B cell (primary cell): ENCODE measurements around the gene PHEX. TPM values are rescaled to one million over a fixed set of nuclear protein-coding genes. Genes with fewer than 3 reads are reported as not detected.

Source experiments
- ATAC-seq: fragments of 200-7000 bp; cut with Tn5 transposase; one replicate; pipeline ENCODE4 v1.10.0; 2021; ENCODE audit warnings: low read depth, mild to moderate bottlenecking, moderate number of reproducible peaks, moderate library complexity
- CTCF ChIA-PET: fragments of 350-600 bp; sonication (Branson Sonifier 250); formaldehyde crosslinking; loops from one replicate; lab custom pipeline; 2021; ENCODE audit warnings: antibody characterized with exemption, inconsistent platforms; lab: Charles Lee
- POLR2A ChIA-PET: fragments of 350-600 bp; sonication (Branson Sonifier 250); formaldehyde crosslinking; loops from one replicate; lab custom pipeline; 2021; ENCODE audit warnings: antibody characterized with exemption; lab: Charles Lee
- DNase-seq: peaks from one replicate; pipeline ENCODE4 v3.0.0; 2013
- H2AFZ ChIP-seq: 2 replicates; pipeline ENCODE4 v1.6.1; 2012; ENCODE audit warnings: mild to moderate bottlenecking, low read depth, low read length; ENCODE audit not compliant: insufficient read depth, poor library complexity, severe bottlenecking
- H3K27ac ChIP-seq, 2 donors: 1 replicate in 1 of 2; 2 replicates in 1 of 2; pipeline ENCODE4 v1.5.1; 2012 to 2013; ENCODE audit warnings: low read length in 2 of 2, mild to moderate bottlenecking in 2 of 2, moderate library complexity in 1 of 2
- H3K27me3 ChIP-seq, 4 experiments: fragments of 200-600 bp in 1 of 4; sonication (generic) in 1 of 4; replicated peaks in 1 of 4; 1 replicate in 2 of 4; 2 replicates in 2 of 4; pipeline versions ENCODE4 v1.6.1 to v1.7.0; 2013 to 2016; ENCODE audit warnings: low read length in 3 of 4, mild to moderate bottlenecking in 2 of 4, mixed read lengths in 1 of 4, moderate library complexity in 1 of 4; ENCODE audit not compliant: insufficient read depth in 4 of 4, control insufficient read depth in 3 of 4; ENCODE audit errors: control extremely low read depth in 1 of 4
- H3K36me3 ChIP-seq, 2 experiments: replicated peaks in 1 of 2; 1 replicate in 1 of 2; 2 replicates in 1 of 2; pipeline versions ENCODE4 v1.6.1 to v1.7.1; 2013; ENCODE audit warnings: low read length in 1 of 2; ENCODE audit not compliant: insufficient read depth in 2 of 2, control insufficient read depth in 1 of 2; ENCODE audit errors: control extremely low read depth in 1 of 2, extremely low read depth in 1 of 2
- H3K4me1 ChIP-seq, 2 donors: fragments of 200-600 bp in 1 of 2; sonication (generic) in 1 of 2; 1 replicate in 1 of 2; 2 replicates in 1 of 2; pipeline versions ENCODE4 v1.5.1 to v1.6.1; 2013 to 2017; ENCODE audit warnings: low read length in 2 of 2; ENCODE audit not compliant: control insufficient read depth in 2 of 2, insufficient read depth in 2 of 2
- H3K4me2 ChIP-seq: replicated peaks from 2 replicates; pipeline ENCODE3; 2012; ENCODE audit warnings: mild to moderate bottlenecking, low read depth, low read length; ENCODE audit not compliant: poor library complexity, severe bottlenecking
- H3K4me3 ChIP-seq, 5 experiments: fragments of 200-600 bp in 1 of 5; sonication (generic) in 1 of 5; 1 replicate in 3 of 5; 2 replicates in 2 of 5; pipeline versions ENCODE4 v1.5.1 to v1.7.0; 2011 to 2016; ENCODE audit warnings: low read length in 4 of 5, mild to moderate bottlenecking in 4 of 5, low read depth in 2 of 5, control low read depth in 1 of 5, moderate library complexity in 1 of 5; ENCODE audit not compliant: insufficient read depth in 1 of 5; ENCODE audit errors: control extremely low read depth in 1 of 5, extremely low read depth in 1 of 5
- H3K79me2 ChIP-seq: fragments of 200-600 bp; sonication (generic); one replicate; pipeline ENCODE4 v1.6.0; 2016; ENCODE audit warnings: low read length; ENCODE audit not compliant: control insufficient read depth, insufficient read depth
- H3K9ac ChIP-seq: fragments of 200-600 bp; sonication (generic); 2 replicates; pipeline ENCODE4 v1.6.1; 2017; ENCODE audit warnings: mild to moderate bottlenecking, low read length, moderate library complexity
- H3K9me3 ChIP-seq, 3 donors: one replicate each; pipeline versions ENCODE4 v1.6.1 to v1.7.1; 2013; ENCODE audit warnings: low read length in 2 of 3; ENCODE audit not compliant: control insufficient read depth in 2 of 3, insufficient read depth in 1 of 3; ENCODE audit errors: control extremely low read depth in 1 of 3
- H4K20me1 ChIP-seq: 2 replicates; pipeline ENCODE4 v1.6.0; 2012; ENCODE audit warnings: mild to moderate bottlenecking, low read length; ENCODE audit not compliant: insufficient read depth, control insufficient read depth, poor library complexity, severe bottlenecking
- H3K27ac Mint-ChIP-seq: one replicate; pipeline ENCODE4 v1.8.0; 2021; ENCODE audit warnings: mixed read lengths
- H3K27me3 Mint-ChIP-seq: one replicate; pipeline ENCODE4 v1.8.0; 2021; ENCODE audit warnings: mixed read lengths
- H3K4me1 Mint-ChIP-seq: one replicate; pipeline ENCODE4 v1.8.0; 2021; ENCODE audit warnings: mixed read lengths
- H3K4me3 Mint-ChIP-seq: one replicate; pipeline ENCODE4 v1.8.0; 2021; ENCODE audit warnings: mixed read lengths
- H3K9me3 Mint-ChIP-seq: one replicate; pipeline ENCODE4 v1.8.0; 2022; ENCODE audit warnings: mixed read lengths; ENCODE audit not compliant: insufficient read depth
- CTCF ChIP-seq: fragments of 200-600 bp; IDR thresholded peaks from one replicate; pipeline ENCODE4 v1.8.0; 2022; ENCODE audit warnings: antibody characterized with exemption, mild to moderate bottlenecking
- EZH2 ChIP-seq: IDR thresholded peaks from 2 replicates; pipeline ENCODE4 v1.6.1; 2012; ENCODE audit warnings: borderline replicate concordance, low read depth, mild to moderate bottlenecking, moderate library complexity, low read length; ENCODE audit not compliant: insufficient read depth, poor library complexity, severe bottlenecking
- WGBS: methylation state at CpG from one replicate; pipeline ENCODE4 v1.1.5; 2013; ENCODE audit warnings: missing lambda C conversion rate; ENCODE audit not compliant: insufficient coverage; 5-methylcytosine and 5-hydroxymethylcytosine counted together
- intact Hi-C: fragments of 100-400 bp; cut with micrococcal nuclease; formaldehyde crosslinking; loops from one replicate; pipeline ENCODE4 v1.10.0; 2022
- polyA plus RNA-seq: library from polyadenylated mRNA; depleted of rRNA; stranded (reverse); fragments of >200 nt; gene quantifications from 2 replicates; pipeline ENCODE4 v1.2.3, GENCODE V29; 2012
- total RNA-seq, 2 donors: library from RNA; stranded (reverse); fragments of 120-200 nt in 1 of 2; gene quantifications; 1 replicate in 1 of 2; 2 replicates in 1 of 2; pipeline versions ENCODE4 v1.2.3 to v1.2.4, GENCODE V29; 2013 to 2022

Gene PHEX
- total and polyA plus RNA-seq, 2 donors (not counting 1 experiment from before 2014, with no cell fraction given), result 0.01 to 0.15 TPM

DNA sequence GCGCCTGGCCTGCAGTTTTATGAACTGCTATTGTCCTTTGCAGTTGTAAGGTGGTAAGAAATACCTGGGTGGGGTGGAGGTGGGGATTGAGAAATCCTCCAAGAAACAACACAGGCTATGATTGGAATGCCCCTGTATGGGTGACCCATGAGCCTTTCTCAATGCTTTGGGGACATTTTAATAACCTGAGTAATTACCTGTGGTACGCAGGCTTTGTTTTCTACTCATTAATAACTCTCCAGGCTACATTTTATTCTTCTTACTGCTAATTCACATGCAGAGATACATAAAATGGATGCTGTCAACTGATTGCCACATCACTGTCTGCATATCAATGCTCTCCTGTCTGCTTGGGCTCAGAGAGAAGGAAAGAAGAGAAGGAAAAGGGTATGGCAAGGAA is 41.8 kb downstream of the PHEX start:
- TF ChIP-seq EZH2 (no peak), CTCF (no peak)
- no peaks in the 10 kb centered on the region for H3K27me3 Mint-ChIP-seq
- no peak overlapping the region for H3K27ac Mint-ChIP-seq
- Histone ChIP-seq H2AFZ (no peak overlapping the region), H3K4me2 (no peak overlapping the region), H3K4me1 (peaks cover 0 to 4% of the 10 kb centered on the region in 2 donors), H3K4me3 (no peak overlapping the region), H3K27me3 (no peaks in the 10 kb centered on the region), H3K27ac (no peak overlapping the region), H4K20me1 (no peaks in the 10 kb centered on the region), H3K36me3 (no peaks in the 10 kb centered on the region), H3K79me2 (no peaks in the 10 kb centered on the region), H3K9me3 (no peaks in the 10 kb centered on the region), H3K9ac (no peak overlapping the region)
- H3K4me1 Mint-ChIP-seq, result peaks cover 4% of the 10 kb centered on the region
- ChIA-PET CTCF (no interaction called here), POLR2A (no interaction called here)
- H3K9me3 Mint-ChIP-seq, result no peaks in the 10 kb centered on the region
- H3K4me3 Mint-ChIP-seq, result no peak overlapping the region
- intact Hi-C loops, result no loop called here
- ATAC-seq (no peak), DNase-seq (no peak)
- WGBS, result 100% methylated on average over 1 of the region's 2 CpGs

GRCh38 chrX:22078117-22078516 is 46.0 kb downstream of the PHEX start:
- Histone ChIP-seq H3K4me3 (no peak overlapping the region), H3K4me2 (no peak overlapping the region), H3K27me3 (no peaks in the 10 kb centered on the region), H3K36me3 (no peaks in the 10 kb centered on the region), H3K4me1 (no peaks in the 10 kb centered on the region), H4K20me1 (no peaks in the 10 kb centered on the region), H3K27ac (no peak overlapping the region), H3K9me3 (no peaks in the 10 kb centered on the region), H2AFZ (no peak overlapping the region), H3K79me2 (no peaks in the 10 kb centered on the region), H3K9ac (no peak overlapping the region)
- ATAC-seq (no peak), DNase-seq (no peak)
- Mint-ChIP-seq H3K4me1 (peaks cover 5% of the 10 kb centered on the region), H3K27ac (no peak overlapping the region), H3K9me3 (no peaks in the 10 kb centered on the region), H3K27me3 (no peaks in the 10 kb centered on the region), H3K4me3 (no peak overlapping the region)
- CTCF ChIA-PET, result no interaction called here
- intact Hi-C loops, result no loop called here
- no peak for TF ChIP-seq EZH2
- no peak for TF ChIP-seq CTCF
- WGBS, result no CpG with 5 or more reads among the region's 2 CpGs
- POLR2A ChIA-PET, result no interaction called here
